Neural cell (in vitro differentiated cells): ENCODE measurements around the gene MEPCE.

Source experiments
- CTCF ChIP-seq: fragments of 450-650 bp; IDR thresholded peaks from 2 replicates; pipeline ENCODE4 v1.5.1; 2014; ENCODE audit warnings: antibody characterized with exemption, mild to moderate bottlenecking, moderate library complexity; ENCODE audit not compliant: poor library complexity, severe bottlenecking
- EZH2 ChIP-seq: fragments of 200-600, 300-800 bp; shearing (Covaris generic), sonication (generic); IDR thresholded peaks from 2 replicates; pipeline ENCODE4 v1.6.1; 2014; ENCODE audit warnings: antibody characterized with exemption, low read length, borderline replicate concordance, mild to moderate bottlenecking; ENCODE audit not compliant: insufficient read depth, poor library complexity, severe bottlenecking

GRCh38 chr7:100464791-100465190 is 35.2 kb downstream of the MEPCE start:
- TF ChIP-seq EZH2 (no peak), CTCF (no peak)
